NCI-H526 treated with DMSO at 0.1 percent for 48 hours (cell line): ENCODE measurements around the gene SLC39A8.

Source experiments
- DNase-seq: peaks from one replicate; lab custom pipeline; 2025; lab: John Stamatoyannopoulos, UW

SLC39A8 gene

DNA sequence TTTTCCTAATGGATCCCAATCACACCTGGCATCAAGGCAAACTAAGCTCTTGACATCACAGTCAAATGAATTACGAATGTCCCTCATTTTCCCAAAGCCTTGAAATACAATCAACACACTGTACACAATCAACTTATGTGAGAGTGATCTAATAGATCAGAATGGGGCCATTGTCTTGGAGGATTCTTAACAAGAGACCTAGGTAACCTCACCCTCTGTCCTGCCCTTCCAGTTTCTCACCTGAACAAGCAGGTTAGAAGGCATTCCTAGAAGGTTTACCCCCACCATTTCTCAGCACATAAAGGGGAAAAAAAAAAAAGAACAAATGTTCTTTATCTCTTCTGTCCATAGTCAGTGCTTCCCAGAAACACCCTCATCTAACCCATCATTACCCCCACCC lies 6.3 kb downstream of the SLC39A8 start:
- DNase-seq, result no peak

DNA sequence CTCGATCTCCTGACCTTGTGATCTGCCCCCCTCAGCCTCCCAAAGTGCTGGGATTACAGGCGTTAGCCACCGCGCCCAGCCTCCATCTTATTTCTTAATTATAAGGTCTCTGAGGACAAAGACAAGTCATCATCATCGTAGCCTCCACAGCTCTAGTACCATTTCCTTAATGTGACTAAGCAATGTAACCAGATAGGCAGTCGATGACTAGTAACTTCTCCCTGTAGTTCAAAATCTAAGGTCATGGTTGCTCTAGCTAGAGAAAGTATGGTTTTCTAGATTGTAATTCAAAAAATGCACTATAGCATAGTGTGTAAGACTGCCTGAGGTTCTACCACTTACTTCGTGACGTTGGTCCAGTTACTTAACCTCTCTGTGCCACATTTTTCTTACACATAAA lies 6.9 kb downstream of the SLC39A8 start:
- DNase-seq, result no peak

- no peak for DNase-seq
These were observed 9.7 kb downstream of the SLC39A8 start for GRCh38 chr4:102335616-102336015.

- no peak for DNase-seq
These were observed 10.7 kb downstream of the SLC39A8 start for GRCh38 chr4:102334624-102335023.

- no peak for DNase-seq
These were observed 11.5 kb downstream of the SLC39A8 start for GRCh38 chr4:102333787-102334186.

- no peak for DNase-seq
These were observed 17.2 kb downstream of the SLC39A8 start for GRCh38 chr4:102328045-102328444.

DNA sequence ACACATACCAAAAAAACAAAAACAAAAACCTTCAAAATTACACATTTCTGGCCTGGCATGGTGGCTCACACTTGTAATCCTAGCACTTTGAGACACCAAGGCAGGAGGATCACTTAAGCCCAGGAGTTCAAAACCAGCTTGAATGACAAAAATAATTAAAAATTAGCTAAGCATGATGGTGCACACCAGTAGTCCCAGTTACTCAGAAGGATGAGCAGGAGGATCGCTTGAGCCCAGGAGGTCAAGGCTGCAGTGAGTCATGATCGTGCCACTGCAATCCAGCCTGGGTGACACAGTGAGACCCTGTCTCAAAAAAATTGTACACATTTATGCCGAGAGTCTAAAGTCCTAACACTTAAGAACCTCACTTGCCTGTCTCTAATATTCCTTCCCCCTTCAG lies 18.3 kb downstream of the SLC39A8 start:
- DNase-seq, result no peak

GRCh38 chr4:102324730-102325129 lies 20.6 kb downstream of the SLC39A8 start:
- no peak for DNase-seq

DNA sequence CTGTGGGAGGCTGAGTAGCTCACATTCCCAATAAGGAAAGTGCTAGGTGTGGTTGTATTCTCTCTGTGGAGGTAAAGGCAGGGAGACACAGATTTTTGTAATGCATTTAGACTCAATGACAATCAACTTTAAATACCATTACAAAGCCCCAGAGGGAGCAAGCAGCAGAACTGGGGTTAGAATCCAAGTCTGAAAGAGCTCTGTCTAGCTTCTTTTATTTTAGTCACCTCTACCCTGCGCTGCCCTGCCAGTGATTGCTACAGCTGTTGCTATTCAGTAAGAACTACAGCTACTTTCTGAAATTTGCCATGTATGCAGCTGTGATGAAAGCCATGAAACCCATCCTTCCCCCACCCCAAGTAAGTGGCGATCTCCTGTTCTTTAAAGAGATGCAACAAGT lies 22.5 kb downstream of the SLC39A8 start:
- DNase-seq, result no peak

DNA sequence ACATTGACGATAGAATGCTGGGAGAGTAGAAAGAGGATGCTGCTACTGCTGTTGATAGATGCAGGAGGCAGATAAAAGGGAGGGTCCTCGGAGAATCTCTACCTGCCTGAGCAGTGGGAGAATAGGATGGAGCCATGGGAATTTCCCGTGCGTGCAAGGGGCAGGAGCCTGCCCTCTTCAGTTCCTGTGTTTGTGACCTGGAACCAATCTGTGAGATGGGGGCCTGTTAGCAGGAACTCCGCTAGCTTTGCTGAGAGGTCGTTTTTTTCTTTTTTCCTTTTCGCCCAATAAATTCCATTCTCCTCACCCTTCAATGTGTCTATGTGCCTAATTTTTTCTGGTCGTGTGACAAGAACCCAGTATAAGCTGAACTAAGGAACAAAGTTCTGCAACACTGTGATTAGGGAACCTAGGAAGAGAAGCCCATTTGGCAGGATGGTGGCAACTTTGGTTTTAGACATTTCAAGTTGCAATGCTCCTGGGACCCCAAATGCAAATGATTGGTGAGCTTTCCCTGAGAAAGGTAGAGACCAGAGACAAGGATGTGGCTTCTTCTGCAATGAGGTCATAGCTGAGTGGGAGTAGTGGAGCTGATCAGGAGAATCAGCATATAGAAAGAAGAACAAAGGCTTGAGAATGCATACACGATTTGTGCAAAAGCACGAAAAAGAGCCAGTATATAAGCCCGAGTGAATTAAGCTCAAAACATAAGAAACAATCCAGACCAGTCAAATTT lies 23.9 kb downstream of the SLC39A8 start:
- DNase-seq, result no peak

GRCh38 chr4:102319594-102319993 lies 25.7 kb downstream of the SLC39A8 start:
- DNase-seq, result no peak

DNA sequence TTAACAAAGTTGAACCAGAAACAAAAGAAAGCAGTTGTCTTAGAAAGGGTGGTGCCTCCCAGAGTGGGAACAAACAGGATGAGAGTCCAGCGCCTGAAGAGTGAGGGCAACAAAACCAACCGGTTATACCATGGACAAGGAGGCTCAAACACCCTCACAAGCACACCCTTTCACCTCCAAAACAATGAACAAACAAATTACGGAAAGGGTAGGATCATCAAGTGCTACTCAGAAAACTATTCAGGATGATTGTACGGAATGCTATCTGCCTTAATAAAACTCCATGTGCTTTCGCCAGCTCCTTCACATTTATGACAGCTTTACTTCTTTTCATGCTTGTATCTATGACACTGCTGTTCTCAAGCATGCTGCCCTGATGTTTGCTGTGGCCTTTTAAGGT lies 26.8 kb downstream of the SLC39A8 start:
- DNase-seq, result no peak

GRCh38 chr4:102318105-102318504 lies 27.2 kb downstream of the SLC39A8 start:
- DNase-seq, result no peak

DNA sequence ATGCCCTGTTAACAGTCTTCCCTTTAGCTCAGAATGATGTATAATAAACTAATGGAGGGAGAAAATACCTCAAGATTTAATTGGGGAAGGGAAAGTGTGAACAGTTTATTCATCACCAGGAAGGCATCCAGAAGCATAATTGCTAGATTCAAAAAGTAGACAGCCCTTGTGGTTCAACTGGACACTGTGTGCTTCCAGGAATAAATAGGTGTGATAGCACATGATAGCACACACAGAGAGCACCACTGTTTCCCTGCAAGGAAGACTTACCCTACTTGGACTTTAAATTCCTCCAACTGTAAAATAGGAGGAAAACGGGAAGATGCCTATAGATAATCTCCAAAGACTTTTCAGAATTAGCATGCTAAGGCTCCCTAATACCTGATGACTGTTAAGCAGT lies 27.8 kb downstream of the SLC39A8 start:
- no peak for DNase-seq

GRCh38 chr4:102316585-102316984 lies 28.7 kb downstream of the SLC39A8 start:
- DNase-seq, result no peak

GRCh38 chr4:102315532-102315931 lies 29.8 kb downstream of the SLC39A8 start:
- no peak for DNase-seq

DNA sequence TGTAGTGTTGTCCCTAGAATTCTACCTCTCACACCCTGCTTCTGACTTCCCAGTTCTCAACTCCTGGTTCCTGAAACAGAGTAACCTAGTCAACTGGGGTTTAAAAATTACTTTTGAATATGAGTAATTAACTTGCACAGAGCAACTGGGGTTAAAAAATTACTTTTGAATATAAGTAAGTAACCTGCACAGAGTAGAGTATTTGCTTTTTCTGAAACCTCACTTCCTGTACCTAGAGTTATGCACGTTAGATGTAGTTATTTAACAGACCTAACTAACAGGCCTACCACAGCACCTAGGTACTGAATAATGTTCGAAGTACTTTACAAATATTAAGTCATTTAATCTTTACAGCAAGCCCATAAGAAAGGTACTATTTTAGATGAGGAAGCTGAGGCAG lies 32.9 kb downstream of the SLC39A8 start:
- no peak for DNase-seq

DNA sequence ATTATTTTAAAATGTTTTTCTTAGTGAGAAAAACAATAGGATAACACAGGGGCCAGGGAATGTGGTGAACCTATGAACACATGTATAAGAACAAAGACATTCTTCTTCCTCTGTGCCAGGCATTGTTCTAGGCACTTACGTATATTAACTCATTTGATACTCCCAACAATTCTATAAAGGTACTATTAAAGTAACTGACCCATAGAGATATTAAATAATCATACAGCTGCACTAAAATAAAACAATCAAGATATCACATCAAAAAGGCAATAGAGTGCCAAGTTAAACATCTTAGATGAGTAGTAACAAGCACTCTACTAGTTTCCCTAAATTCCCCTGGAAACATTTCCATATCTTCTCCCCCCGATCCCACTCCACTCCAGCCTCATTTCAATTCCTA lies 33.4 kb downstream of the SLC39A8 start:
- no peak for DNase-seq

DNA sequence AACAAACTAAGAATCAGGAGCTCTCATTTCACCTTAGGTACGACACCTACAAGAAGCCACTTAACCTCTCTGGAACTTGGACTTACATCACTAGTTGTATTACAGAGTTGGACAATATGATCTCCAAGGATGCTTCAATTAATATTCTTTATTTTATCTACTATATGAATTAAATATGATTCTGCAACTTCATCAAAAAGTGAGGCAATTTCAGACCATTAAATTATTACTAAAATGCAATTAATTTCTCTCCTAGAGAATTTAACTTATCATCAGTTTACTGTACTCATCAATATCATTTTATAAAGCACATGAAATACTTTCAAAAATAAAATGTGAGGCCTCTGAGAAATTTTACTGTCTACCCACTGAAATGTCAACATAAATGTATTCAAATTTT lies 33.9 kb downstream of the SLC39A8 start:
- no peak for DNase-seq

DNA sequence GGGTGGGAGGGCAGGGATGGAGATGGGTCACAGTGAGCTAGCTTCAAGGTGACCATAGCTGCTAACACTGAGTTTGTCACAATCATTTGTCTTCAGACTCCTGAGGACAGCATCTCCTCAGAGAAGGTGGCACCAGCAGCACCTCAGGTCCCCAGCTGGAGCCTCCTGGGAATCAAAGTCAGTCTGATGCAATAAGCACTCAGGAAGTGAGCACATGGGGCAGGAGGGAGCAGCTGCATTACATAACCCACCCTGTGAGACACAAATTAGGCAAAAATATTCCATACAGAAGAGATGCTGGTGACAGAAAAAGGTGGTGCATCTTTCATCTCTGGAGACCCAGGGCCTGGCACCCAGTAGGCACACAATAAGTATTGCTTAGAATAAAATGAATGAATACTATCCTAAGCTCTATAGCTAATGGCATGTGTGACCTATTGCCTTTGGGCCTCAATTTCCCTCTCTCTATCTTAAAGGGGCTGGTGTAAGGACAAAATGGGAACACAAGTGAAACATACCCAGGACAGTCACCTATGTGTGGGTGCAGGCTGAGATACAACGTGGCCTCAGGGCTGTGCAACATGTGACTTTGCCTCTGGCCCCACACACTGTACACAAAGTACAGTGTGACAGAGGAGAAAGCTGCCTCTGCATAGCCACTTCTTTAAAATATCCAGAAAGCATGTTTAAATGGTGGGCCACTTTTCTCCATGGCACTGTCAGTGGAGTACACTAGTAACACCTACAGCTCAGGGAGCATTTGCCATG lies 37.1 kb downstream of the SLC39A8 start:
- no peak for DNase-seq

GRCh38 chr4:102305666-102306065 lies 39.6 kb downstream of the SLC39A8 start:
- DNase-seq, result peak; percentile 7

DNA sequence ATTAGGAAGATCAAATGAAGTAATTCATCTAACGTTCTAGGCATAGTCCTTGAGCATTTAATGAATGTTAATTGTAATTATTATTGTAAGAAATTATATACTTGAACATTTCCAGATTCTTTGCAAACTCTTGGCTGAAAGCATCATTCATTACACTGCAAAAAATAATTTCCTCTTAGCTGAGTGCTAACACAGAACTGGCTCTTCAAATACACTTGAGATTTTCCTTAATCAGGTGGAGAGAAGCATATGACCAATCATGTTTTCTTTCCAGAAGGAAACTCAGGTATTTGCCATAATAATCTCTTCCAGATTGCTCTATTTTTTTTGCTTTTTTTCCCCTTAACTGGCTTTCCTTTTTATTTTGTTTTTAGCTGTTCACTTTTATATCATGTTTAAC lies 42.5 kb downstream of the SLC39A8 start:
- no peak for DNase-seq

- DNase-seq, result no peak
These were observed 44.1 kb downstream of the SLC39A8 start for GRCh38 chr4:102301167-102301566.
